Smooth muscle cell (in vitro differentiated cells): ENCODE data around the gene CSTB. TPM values are rescaled to one million over a fixed set of nuclear protein-coding genes. Genes with fewer than 3 reads are reported as not detected.

Source experiments
- DNase-seq: peaks from one replicate; lab custom pipeline; 2025; ENCODE audit not compliant: unreplicated experiment; lab: John Stamatoyannopoulos, UW
- H2AFZ ChIP-seq: fragments of 200-600 bp; sonication (generic); 2 replicates; pipeline ENCODE4 v1.6.0; 2016; ENCODE audit warnings: antibody characterized with exemption, low read depth, mild to moderate bottlenecking
- H3F3A ChIP-seq: fragments of 200-600 bp; sonication (generic); 2 replicates; pipeline ENCODE4 v1.6.0; 2017; ENCODE audit warnings: antibody characterized with exemption, low read depth
- H3K27ac ChIP-seq: fragments of 200-600 bp; sonication (generic); 2 replicates; pipeline ENCODE4 v1.5.1; 2016; ENCODE audit warnings: low read depth, mild to moderate bottlenecking
- H3K27me3 ChIP-seq: fragments of 200-600 bp; sonication (generic); 2 replicates; pipeline ENCODE4 v1.6.1; 2016; ENCODE audit warnings: low read depth, mild to moderate bottlenecking
- H3K36me3 ChIP-seq: fragments of 200-600 bp; sonication (generic); 2 replicates; pipeline ENCODE4 v1.5.1; 2016; ENCODE audit warnings: low read depth
- H3K4me1 ChIP-seq: fragments of 200-600 bp; sonication (generic); 2 replicates; pipeline ENCODE4 v1.5.1; 2016; ENCODE audit warnings: low read depth
- H3K4me2 ChIP-seq: fragments of 200-600 bp; sonication (generic); 2 replicates; pipeline ENCODE4 v1.6.0; 2016; ENCODE audit warnings: mild to moderate bottlenecking
- H3K4me3 ChIP-seq: fragments of 200-600 bp; sonication (generic); 2 replicates; pipeline ENCODE4 v1.5.1; 2016; ENCODE audit warnings: mild to moderate bottlenecking
- H3K79me2 ChIP-seq: fragments of 200-600 bp; sonication (generic); 2 replicates; pipeline ENCODE4 v1.6.0; 2016; ENCODE audit warnings: low read depth, mild to moderate bottlenecking
- H3K9ac ChIP-seq: fragments of 200-600 bp; sonication (generic); 2 replicates; pipeline ENCODE4 v1.6.0; 2016; ENCODE audit warnings: low read depth
- H3K9me3 ChIP-seq: fragments of 200-600 bp; sonication (generic); replicated peaks from 2 replicates; pipeline ENCODE4 v1.5.1; 2016; ENCODE audit warnings: low read depth
- H4K20me1 ChIP-seq: fragments of 200-600 bp; sonication (generic); 2 replicates; pipeline ENCODE4 v1.6.0; 2016; ENCODE audit warnings: low read depth
- WGBS: methylation state at CpG from one replicate; pipeline ENCODE4 v1.1.7; 2016; ENCODE audit warnings: low lambda C conversion rate; 5-methylcytosine and 5-hydroxymethylcytosine counted together
- polyA plus RNA-seq: library from polyadenylated mRNA; unstranded; fragments of >200 nt; fragmentation: Nextera tagmentation; extraction: Ambion mirVana; gene quantifications from 2 replicates; pipeline ENCODE4 v1.2.1, GENCODE V29; 2016
- total RNA-seq: library from RNA; depleted of rRNA; stranded (reverse); fragments of >200 nt; gene quantifications from 2 replicates; pipeline ENCODE4 v1.2.3, GENCODE V29; 2014
- TF ChIP-seq, protein P1 (sequence below): fragments of 200-600 bp; sonication (generic); IDR thresholded peaks from 2 replicates; pipeline ENCODE4 v1.5.1; 2017; ENCODE audit warnings: borderline replicate concordance, mild to moderate bottlenecking, antibody characterized with exemption; ENCODE audit not compliant: insufficient read depth, poor library complexity, severe bottlenecking

CSTB gene
- total and polyA plus RNA-seq, 2 experiments from 2014 or later, result 29.9 to 74.0 TPM

DNA sequence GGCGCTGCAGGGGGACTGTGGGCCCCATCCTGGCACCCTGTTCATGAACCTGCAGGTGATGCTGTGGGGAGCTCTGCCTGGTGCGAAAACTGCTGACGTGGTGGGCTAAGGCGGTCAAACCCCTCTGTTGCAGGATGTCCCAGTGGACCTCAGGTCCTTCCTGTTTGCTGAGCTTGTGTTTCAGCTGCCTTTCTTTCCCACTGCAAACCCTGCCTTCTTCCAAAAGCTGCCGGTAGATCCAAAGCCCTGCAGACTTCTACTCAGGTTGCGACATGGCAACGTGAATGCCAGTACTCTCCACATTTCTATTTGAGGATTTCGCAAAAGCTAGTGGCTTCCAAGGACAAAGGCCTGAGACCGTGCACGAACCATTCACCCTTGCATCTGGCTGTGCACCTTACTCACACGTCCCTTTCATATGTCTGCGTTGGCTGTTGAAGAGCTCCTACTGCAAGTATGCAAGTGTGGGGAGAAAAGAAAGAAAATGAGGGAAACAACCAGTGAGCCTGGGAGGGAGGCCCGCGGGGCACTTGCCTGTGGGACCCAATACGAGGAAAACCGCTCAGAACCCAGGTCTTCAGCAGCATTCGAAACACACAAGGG lies 7.1 kb upstream of the CSTB start:
- H3K79me2 ChIP-seq, result no peaks in the 10 kb centered on the region
- H4K20me1 ChIP-seq, result no peaks in the 10 kb centered on the region
- no peaks in the 10 kb centered on the region for H3K36me3 ChIP-seq
- H3K27me3 ChIP-seq, result no peaks in the 10 kb centered on the region
- WGBS, result 90% methylated on average over 17 of the region's 17 CpGs
- no peak overlapping the region for H3K4me3 ChIP-seq
- no peaks in the 10 kb centered on the region for H3K4me1 ChIP-seq
- H3K9me3 ChIP-seq, result no peaks in the 10 kb centered on the region
- no peak overlapping the region for H3K4me2 ChIP-seq
- no peak for DNase-seq
- no peak overlapping the region for H3K9ac ChIP-seq
- H3F3A ChIP-seq, result no peaks in the 10 kb centered on the region
- TF ChIP-seq, protein P1, sequence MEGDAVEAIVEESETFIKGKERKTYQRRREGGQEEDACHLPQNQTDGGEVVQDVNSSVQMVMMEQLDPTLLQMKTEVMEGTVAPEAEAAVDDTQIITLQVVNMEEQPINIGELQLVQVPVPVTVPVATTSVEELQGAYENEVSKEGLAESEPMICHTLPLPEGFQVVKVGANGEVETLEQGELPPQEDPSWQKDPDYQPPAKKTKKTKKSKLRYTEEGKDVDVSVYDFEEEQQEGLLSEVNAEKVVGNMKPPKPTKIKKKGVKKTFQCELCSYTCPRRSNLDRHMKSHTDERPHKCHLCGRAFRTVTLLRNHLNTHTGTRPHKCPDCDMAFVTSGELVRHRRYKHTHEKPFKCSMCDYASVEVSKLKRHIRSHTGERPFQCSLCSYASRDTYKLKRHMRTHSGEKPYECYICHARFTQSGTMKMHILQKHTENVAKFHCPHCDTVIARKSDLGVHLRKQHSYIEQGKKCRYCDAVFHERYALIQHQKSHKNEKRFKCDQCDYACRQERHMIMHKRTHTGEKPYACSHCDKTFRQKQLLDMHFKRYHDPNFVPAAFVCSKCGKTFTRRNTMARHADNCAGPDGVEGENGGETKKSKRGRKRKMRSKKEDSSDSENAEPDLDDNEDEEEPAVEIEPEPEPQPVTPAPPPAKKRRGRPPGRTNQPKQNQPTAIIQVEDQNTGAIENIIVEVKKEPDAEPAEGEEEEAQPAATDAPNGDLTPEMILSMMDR, result no peak
- H3K27ac ChIP-seq, result no peak overlapping the region
- no peak overlapping the region for H2AFZ ChIP-seq

DNA sequence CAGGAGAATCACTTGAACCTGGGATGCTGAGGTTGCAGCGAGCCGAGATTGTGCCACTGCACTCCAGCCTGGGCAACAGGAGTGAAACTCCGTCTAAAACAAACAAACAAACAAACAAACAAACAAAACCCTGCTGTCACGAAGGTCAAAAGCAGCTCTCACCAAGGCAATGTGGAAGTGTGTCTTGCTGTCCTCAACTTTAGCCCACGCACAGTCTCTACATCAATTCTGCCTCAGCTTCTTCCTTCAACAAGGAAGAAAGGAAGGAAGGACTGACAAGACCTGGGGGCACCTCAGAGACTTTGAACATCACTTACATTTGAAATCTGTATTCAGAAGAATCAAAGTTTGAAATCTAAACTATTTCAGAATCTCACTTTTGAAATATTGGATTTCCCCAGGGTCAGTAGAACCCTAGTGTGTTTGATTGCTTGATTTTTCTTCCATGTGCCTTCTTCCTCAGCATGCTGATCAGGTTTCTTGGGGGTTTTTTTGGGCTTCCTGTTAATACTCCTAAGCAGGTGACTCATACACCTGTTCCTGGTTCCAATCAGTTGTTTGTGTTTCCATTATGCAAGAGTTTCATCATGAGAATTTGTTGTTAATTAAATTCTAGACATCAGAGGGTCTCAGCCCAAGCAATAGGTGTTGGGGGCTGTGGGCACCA lies 6.5 kb upstream of the CSTB start:
- H4K20me1 ChIP-seq, result no peaks in the 10 kb centered on the region
- TF ChIP-seq, protein P1, result no peak
- no peak overlapping the region for H3K9ac ChIP-seq
- H3K27me3 ChIP-seq, result no peaks in the 10 kb centered on the region
- no peak overlapping the region for H2AFZ ChIP-seq
- no peak for DNase-seq
- no peak overlapping the region for H3K27ac ChIP-seq
- H3K4me2 ChIP-seq, result no peak overlapping the region
- H3K4me3 ChIP-seq, result no peak overlapping the region
- no peaks in the 10 kb centered on the region for H3K79me2 ChIP-seq
- no peaks in the 10 kb centered on the region for H3K4me1 ChIP-seq
- WGBS, result 84% methylated on average over 5 of the region's 5 CpGs
- H3F3A ChIP-seq, result no peaks in the 10 kb centered on the region
- no peaks in the 10 kb centered on the region for H3K9me3 ChIP-seq
- H3K36me3 ChIP-seq, result no peaks in the 10 kb centered on the region

DNA sequence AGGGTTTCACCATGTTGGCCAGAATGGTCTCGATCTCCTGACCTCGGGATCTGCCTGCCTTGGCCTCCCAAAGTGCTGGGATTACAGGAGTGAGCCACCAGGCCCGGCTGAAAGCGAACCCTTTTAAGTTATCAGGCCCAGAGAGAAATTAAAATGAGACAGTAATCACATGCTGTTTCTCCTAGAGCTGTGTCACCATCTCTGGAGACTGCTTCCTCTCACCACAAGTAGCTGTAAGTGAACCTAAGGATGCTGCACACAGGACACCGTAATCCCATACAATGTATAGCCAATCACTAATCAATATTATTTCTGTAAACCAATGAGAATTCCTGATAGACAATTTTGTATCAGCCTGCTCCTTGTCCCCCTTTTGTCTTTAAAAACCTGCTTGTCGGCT lies 5.7 kb upstream of the CSTB start:
- DNase-seq, result no peak
- Histone ChIP-seq H4K20me1 (no peaks in the 10 kb centered on the region), H3K79me2 (no peaks in the 10 kb centered on the region), H3K9ac (no peak overlapping the region), H3K27me3 (no peaks in the 10 kb centered on the region), H3K9me3 (no peaks in the 10 kb centered on the region), H3K4me3 (no peak overlapping the region), H3K4me2 (no peak overlapping the region), H3K36me3 (no peaks in the 10 kb centered on the region), H3F3A (no peaks in the 10 kb centered on the region), H3K27ac (no peak overlapping the region), H2AFZ (no peak overlapping the region), H3K4me1 (no peaks in the 10 kb centered on the region)
- TF ChIP-seq, protein P1, result no peak
- 74% methylated on average over 6 of the region's 6 CpGs for WGBS

DNA sequence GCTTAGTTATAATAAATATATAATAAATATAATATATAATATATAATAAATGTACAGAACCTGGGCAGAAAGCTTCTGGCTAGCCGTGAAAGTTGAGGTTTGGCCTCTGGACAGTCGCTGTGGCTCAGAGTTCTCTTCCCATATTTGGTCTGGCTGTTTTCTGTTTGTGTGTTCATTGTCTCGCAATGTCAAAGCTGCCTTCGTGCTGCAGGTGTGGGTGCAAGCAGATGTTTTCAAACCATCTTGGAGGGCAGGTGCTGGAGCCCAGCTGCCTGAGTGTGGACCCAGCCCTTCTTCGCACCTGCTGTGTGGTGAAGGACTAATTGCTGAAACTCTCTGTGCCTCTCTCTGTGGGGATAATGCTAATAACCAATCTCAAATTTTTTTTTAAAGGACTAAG lies 3.6 kb upstream of the CSTB start:
- Histone ChIP-seq H3K4me3 (no peak overlapping the region), H3K27ac (no peak overlapping the region), H3K9me3 (no peaks in the 10 kb centered on the region), H2AFZ (no peak overlapping the region), H3K79me2 (peaks cover 12% of the 10 kb centered on the region), H3K27me3 (no peaks in the 10 kb centered on the region), H3K4me2 (no peak overlapping the region), H4K20me1 (peaks cover 9% of the 10 kb centered on the region), H3K36me3 (no peaks in the 10 kb centered on the region), H3K9ac (no peak overlapping the region), H3F3A (no peaks in the 10 kb centered on the region), H3K4me1 (peaks cover 6% of the 10 kb centered on the region)
- DNase-seq, result no peak
- WGBS, result 87% methylated on average over 5 of the region's 5 CpGs
- TF ChIP-seq, protein P1, result no peak
